K562 (cell line): ENCODE data around the gene RAB26. TPM values are rescaled to one million over a fixed set of nuclear protein-coding genes. Genes with fewer than 3 reads are reported as not detected.

Experiments
- ATAC-seq: fragments of 200-7000 bp; cut with Tn5 transposase; 3 replicates; pipeline ENCODE4 v1.9.1; 2020; ENCODE audit warnings: moderate library complexity
- BruUV-seq: library from RNA; stranded (reverse); fragments of 400-500 nt; replicated peaks from 2 replicates; lab custom pipeline; 2021; lab: Mats Ljungman, UMichigan
- CTCF ChIA-PET: fragments of 300-600 bp; formaldehyde crosslinking; extraction: SDS; loops from one replicate; lab custom pipeline; 2021; ENCODE audit warnings: low intra/inter-chr PET ratio; lab: Yijun Ruan, JAX
- POLR2A ChIA-PET: fragments of 300-600, 350-650 bp; sonication (Branson Sonifier 250); formaldehyde crosslinking; extraction: SDS; loops from one replicate; lab custom pipeline; 2021; ENCODE audit warnings: antibody characterized with exemption, inconsistent platforms; lab: Yijun Ruan, JAX
- DNase-seq, 4 experiments: peaks; one replicate each; pipeline versions ENCODE4 v3.0.0 to v3.0.0-alpha.2; 2011 to 2018; ENCODE audit warnings: low spot score in 3 of 4, mixed read lengths in 3 of 4; ENCODE audit errors: extremely low read depth in 1 of 4
- FAIRE-seq: peaks from 2 replicates; lab custom pipeline; 2011; peaks lifted over from hg19 to GRCh38; lab: Jason Lieb, UNC
- H2AFZ ChIP-seq: 2 replicates; pipeline ENCODE4 v1.6.0; 2011; ENCODE audit warnings: low read depth, low read length, control low read depth, inconsistent platforms
- H3K27ac ChIP-seq: fragments of 200-600 bp; 3 replicates; pipeline ENCODE4 v1.8.0; 2011; ENCODE audit warnings: low read depth, mild to moderate bottlenecking, control low read depth, inconsistent platforms, low read length, moderate library complexity, mixed read lengths; ENCODE audit errors: extremely low read depth
- H3K27me3 ChIP-seq, 2 experiments: fragments of 300-600 bp in 1 of 2; 2 replicates in 1 of 2; 3 replicates in 1 of 2; pipeline versions ENCODE4 v1.6.0 to v1.8.0; 2011; ENCODE audit warnings: inconsistent platforms in 2 of 2, low read length in 2 of 2, mild to moderate bottlenecking in 1 of 2, mixed read lengths in 1 of 2, moderate library complexity in 1 of 2; ENCODE audit not compliant: control insufficient read depth in 2 of 2, insufficient read depth in 2 of 2
- H3K36me3 ChIP-seq: fragments of 300-600 bp; 3 replicates; pipeline ENCODE4 v1.8.0; 2011; ENCODE audit warnings: mild to moderate bottlenecking, low read length, inconsistent platforms; ENCODE audit not compliant: control insufficient read depth, insufficient read depth
- H3K4me1 ChIP-seq, 2 experiments: fragments of 200-600 bp in 1 of 2; replicated peaks in 1 of 2; 2 replicates in 1 of 2; 3 replicates in 1 of 2; pipeline versions ENCODE4 v1.5.1 to v1.8.0; 2011; ENCODE audit warnings: inconsistent platforms in 2 of 2, low read length in 2 of 2, mild to moderate bottlenecking in 1 of 2, mixed read lengths in 1 of 2, moderate library complexity in 1 of 2; ENCODE audit not compliant: control insufficient read depth in 2 of 2, insufficient read depth in 2 of 2
- H3K4me2 ChIP-seq: 2 replicates; pipeline ENCODE4 v1.6.1; 2011; ENCODE audit warnings: low read length, control low read depth, inconsistent platforms, mixed read lengths; ENCODE audit not compliant: insufficient read depth
- H3K4me3 ChIP-seq: fragments of 200-600 bp; sonication (generic), shearing (Covaris generic); 2 replicates; pipeline ENCODE4 v1.5.1; 2016; ENCODE audit warnings: control low read depth, inconsistent platforms
- H3K79me2 ChIP-seq: fragments of 200-600 bp; 3 replicates; pipeline ENCODE4 v1.8.0; 2011; ENCODE audit warnings: low read length, inconsistent platforms; ENCODE audit not compliant: control insufficient read depth, insufficient read depth
- H3K9ac ChIP-seq, 2 experiments: 2 replicates each; pipeline versions ENCODE4 v1.6.0 to v1.6.1; 2011; ENCODE audit warnings: low read depth in 2 of 2, low read length in 2 of 2, control low read depth in 1 of 2, inconsistent platforms in 1 of 2, mild to moderate bottlenecking in 1 of 2, mixed read lengths in 1 of 2; ENCODE audit not compliant: insufficient read depth in 1 of 2
- H3K9me1 ChIP-seq: one replicate; pipeline ENCODE4 v1.6.0; 2011; ENCODE audit warnings: inconsistent platforms, mild to moderate bottlenecking, low read length, moderate library complexity; ENCODE audit not compliant: control insufficient read depth, insufficient read depth
- H3K9me3 ChIP-seq: replicated peaks from 2 replicates; pipeline ENCODE4 v1.5.1; 2011; ENCODE audit warnings: low read depth, low read length, inconsistent platforms; ENCODE audit not compliant: control insufficient read depth, insufficient read depth
- H4K20me1 ChIP-seq: replicated peaks from 2 replicates; pipeline ENCODE4 v1.6.1; 2011; ENCODE audit warnings: low read length, inconsistent platforms, mixed read lengths; ENCODE audit not compliant: control insufficient read depth, insufficient read depth
- ARID2 ChIP-seq: fragments of 450-650 bp; IDR thresholded peaks from 2 replicates; pipeline ENCODE4 v1.6.1; 2017; ENCODE audit warnings: antibody characterized with exemption, mild to moderate bottlenecking
- CAMTA2 ChIP-seq: fragments of 250-450 bp; sonication (Bioruptor Pico); conservative IDR thresholded peaks from 2 replicates; pipeline ENCODE4 v1.5.1; 2022
- CBFA2T2 ChIP-seq: fragments of 450-650 bp; conservative IDR thresholded peaks from 2 replicates; pipeline ENCODE4 v1.6.1; 2017; ENCODE audit warnings: mild to moderate bottlenecking
- CC2D1A ChIP-seq: fragments of 450-650 bp; IDR thresholded peaks from 2 replicates; pipeline ENCODE4 v1.6.1; 2017; ENCODE audit warnings: mild to moderate bottlenecking
- EWSR1 ChIP-seq: fragments of 450-650 bp; IDR thresholded peaks from 2 replicates; pipeline ENCODE4 v1.6.1; 2018; ENCODE audit warnings: borderline replicate concordance, mild to moderate bottlenecking, low read depth, moderate library complexity; ENCODE audit not compliant: partially characterized antibody
- HIVEP1 ChIP-seq: fragments of 250-450 bp; sonication (Bioruptor Pico); IDR thresholded peaks from 2 replicates; pipeline ENCODE4 v1.4.0; 2020; ENCODE audit warnings: mild to moderate bottlenecking
- HNRNPL ChIP-seq: fragments of 200-400 bp; formaldehyde crosslinking; IDR thresholded peaks from 2 replicates; pipeline ENCODE4 v1.6.1; 2017; ENCODE audit warnings: low read depth, mild to moderate bottlenecking, low read length
- NRF1 ChIP-seq, 2 experiments: fragments of 450-650 bp; IDR thresholded peaks in 1 of 2; conservative IDR thresholded peaks in 1 of 2; 2 replicates each; pipeline ENCODE4 v1.6.1; 2014; ENCODE audit warnings: mild to moderate bottlenecking in 2 of 2
- POLR3A ChIP-seq: IDR thresholded peaks from 2 replicates; pipeline ENCODE4 v1.6.1; 2011; ENCODE audit warnings: borderline replicate concordance, mild to moderate bottlenecking, moderate library complexity; ENCODE audit not compliant: insufficient read length, insufficient read depth; ENCODE audit errors: extremely low read depth
- STAT5A ChIP-seq: IDR thresholded peaks from 2 replicates; pipeline ENCODE4 v1.6.1; 2012; ENCODE audit warnings: low read length, inconsistent platforms, borderline replicate concordance
- ZNF445 ChIP-seq: fragments of 250-450 bp; sonication (Bioruptor Pico); IDR thresholded peaks from 2 replicates; pipeline ENCODE4 v1.4.0; 2020; ENCODE audit warnings: low read depth, mild to moderate bottlenecking, moderate library complexity
- ZNF699 ChIP-seq: fragments of 250-450 bp; sonication (Bioruptor Pico); IDR thresholded peaks from 2 replicates; pipeline ENCODE4 v1.8.0; 2021; ENCODE audit warnings: mild to moderate bottlenecking, moderate library complexity; ENCODE audit not compliant: insufficient replicate concordance
- ZNF778 ChIP-seq: fragments of 450-650 bp; formaldehyde crosslinking; IDR thresholded peaks from 2 replicates; pipeline ENCODE4 v1.4.0; 2020; ENCODE audit warnings: mild to moderate bottlenecking, moderate library complexity
- WGBS: fragments of 100-300 bp; shearing (Covaris generic); methylation state at CpG from one replicate; pipeline ENCODE4 v1.1.6; 2016; ENCODE audit warnings: low coverage, mixed read lengths; ENCODE audit not compliant: insufficient coverage; ENCODE audit errors: missing lambda C conversion rate; 5-methylcytosine and 5-hydroxymethylcytosine counted together
- in situ Hi-C: fragments of 300-500 bp; cut with MboI; formaldehyde crosslinking; loops from 4 replicates; pipeline ENCODE4 v1.15.0; 2018; ENCODE audit warnings: inconsistent platforms, mixed read lengths
- intact Hi-C: fragments of 100-400 bp; cut with micrococcal nuclease; formaldehyde crosslinking; loops from 2 replicates; pipeline ENCODE4 v1.14.2; 2022
- polyA plus RNA-seq, 8 experiments: library from polyadenylated mRNA; depleted of rRNA in 4 of 8; stranded (reverse) in 5 of 8; unstranded in 3 of 8; fragments of >200 nt; fragmentation: Nextera tagmentation in 2 of 8; fragmentation: Illumina TruSeq in 1 of 8; extraction: Ambion mirVana in 2 of 8; extraction: Trizol in 1 of 8; gene quantifications; 2 replicates each; pipeline versions ENCODE4 v1.2.1 to v1.2.3, GENCODE V29; 2011 to 2014; ENCODE audit warnings: inconsistent platforms in 1 of 8, missing spikeins in 1 of 8
- total RNA-seq, 7 experiments: library from RNA; depleted of rRNA in 6 of 7; stranded (reverse); fragments of >200 nt in 6 of 7; fragmentation: Illumina TruSeq in 2 of 7; extraction: Trizol in 2 of 7; gene quantifications; 2 replicates each; pipeline versions ENCODE4 v1.2.1 to v1.2.3, GENCODE V29; 2011 to 2021; ENCODE audit warnings: low replicate concordance in 1 of 7
- TF ChIP-seq, protein P1 (sequence below): IDR thresholded peaks from 3 replicates; pipeline ENCODE4 v1.6.1; 2011; ENCODE audit warnings: borderline replicate concordance, mild to moderate bottlenecking, moderate library complexity; ENCODE audit not compliant: insufficient read length; ENCODE audit errors: extremely low read depth

The RAB26 gene
- total and polyA plus RNA-seq, 9 of the 15 experiments (the other 6 are each of a cell fraction or from before 2014, with no cell fraction given), result 0.25 to 6.1 (median 2.1) TPM

DNA sequence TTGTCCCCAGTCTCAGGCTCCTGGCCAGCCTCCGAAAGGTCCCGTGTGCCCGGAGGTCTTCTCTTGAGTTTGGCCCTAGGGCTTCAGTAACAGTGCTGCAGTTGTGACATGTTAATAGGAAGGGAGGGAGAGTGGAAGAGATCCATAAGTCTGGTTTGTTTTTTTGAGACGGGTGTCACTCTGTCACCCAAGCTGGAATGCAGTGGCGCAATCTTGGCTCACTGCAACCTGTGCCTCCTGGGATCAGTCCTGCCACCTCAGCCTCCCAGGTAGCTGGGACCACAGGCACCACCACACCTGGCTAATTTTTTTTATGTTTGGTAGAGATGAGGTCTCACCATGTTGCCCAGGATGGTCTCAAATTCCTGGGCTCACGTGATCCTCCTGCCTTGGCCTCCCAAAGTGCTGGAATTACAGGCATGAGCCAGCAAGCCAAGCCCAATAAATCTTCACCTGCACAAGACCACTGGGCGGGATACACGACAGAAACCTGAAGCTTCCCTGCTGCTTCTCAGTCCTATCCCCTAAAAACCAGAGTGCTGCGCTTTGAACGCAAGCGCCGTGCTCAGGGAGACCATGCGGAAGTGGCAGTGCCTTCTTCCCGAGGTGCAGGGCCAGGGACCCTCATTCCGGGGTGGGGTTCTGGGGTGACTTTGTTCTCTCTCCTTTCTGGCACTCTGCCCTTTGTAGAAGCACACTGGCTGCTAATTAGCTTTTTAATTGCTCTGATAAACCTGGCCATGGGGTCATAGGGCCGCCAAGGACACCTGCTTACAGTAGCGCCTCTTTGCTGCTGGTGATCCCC, 18.0 kb downstream of the RAB26 start:
- Histone ChIP-seq H3K36me3 (peaks cover 66% of the 10 kb centered on the region), H3K27me3 (no peaks in the 10 kb centered on the region), H3K79me2 (peaks cover 34% of the 10 kb centered on the region), H2AFZ (no peak overlapping the region), H3K27ac (no peak overlapping the region), H3K9ac (peak overlapping the region in 1 of 2 experiments; percentile 68; a peak in 1 of 4 replicates), H3K9me1 (no peaks in the 10 kb centered on the region), H3K4me1 (peaks cover 0 to 50% of the 10 kb centered on the region in 2 experiments; a peak in 2 of 5 replicates), H3K4me2 (no peak overlapping the region), H4K20me1 (no peaks in the 10 kb centered on the region), H3K4me3 (no peak overlapping the region), H3K9me3 (peaks cover 3% of the 10 kb centered on the region)
- FAIRE-seq (no peak), ATAC-seq (no peak), DNase-seq (no peak)
- no TSS peak for BruUV-seq
- CTCF ChIA-PET, result no interaction called here
- POLR2A ChIA-PET, result interaction anchor here (0.6 to 4.8 kb wide), 2 partner anchors 11 to 29 kb away, joined by 4 to 46 read pairs; partner anchors contain the start of gene TRAF7
- WGBS, result 94% methylated on average over 16 of the region's 17 CpGs
- in situ Hi-C loops, result no loop called here
- intact Hi-C loops, result no loop called here
- TF ChIP-seq HIVEP1 (CRISPR knock-in tag) (no peak), CAMTA2 (CRISPR knock-in tag) (no peak), CBFA2T2 (no peak), HNRNPL (no peak), CC2D1A (no peak), STAT5A (no peak), POLR3A (no peak), ARID2 (no peak), ZNF778 (CRISPR knock-in tag) (no peak), ZNF699 (CRISPR knock-in tag) (no peak), EWSR1 (no peak), NRF1 (conservative IDR thresholded peaks at IDR 0.05 in 1 of 2, IDR thresholded peaks at IDR 0.05 in 1 of 2) (no peak), ZNF445 (CRISPR knock-in tag) (no peak)
- TF ChIP-seq, protein P1, sequence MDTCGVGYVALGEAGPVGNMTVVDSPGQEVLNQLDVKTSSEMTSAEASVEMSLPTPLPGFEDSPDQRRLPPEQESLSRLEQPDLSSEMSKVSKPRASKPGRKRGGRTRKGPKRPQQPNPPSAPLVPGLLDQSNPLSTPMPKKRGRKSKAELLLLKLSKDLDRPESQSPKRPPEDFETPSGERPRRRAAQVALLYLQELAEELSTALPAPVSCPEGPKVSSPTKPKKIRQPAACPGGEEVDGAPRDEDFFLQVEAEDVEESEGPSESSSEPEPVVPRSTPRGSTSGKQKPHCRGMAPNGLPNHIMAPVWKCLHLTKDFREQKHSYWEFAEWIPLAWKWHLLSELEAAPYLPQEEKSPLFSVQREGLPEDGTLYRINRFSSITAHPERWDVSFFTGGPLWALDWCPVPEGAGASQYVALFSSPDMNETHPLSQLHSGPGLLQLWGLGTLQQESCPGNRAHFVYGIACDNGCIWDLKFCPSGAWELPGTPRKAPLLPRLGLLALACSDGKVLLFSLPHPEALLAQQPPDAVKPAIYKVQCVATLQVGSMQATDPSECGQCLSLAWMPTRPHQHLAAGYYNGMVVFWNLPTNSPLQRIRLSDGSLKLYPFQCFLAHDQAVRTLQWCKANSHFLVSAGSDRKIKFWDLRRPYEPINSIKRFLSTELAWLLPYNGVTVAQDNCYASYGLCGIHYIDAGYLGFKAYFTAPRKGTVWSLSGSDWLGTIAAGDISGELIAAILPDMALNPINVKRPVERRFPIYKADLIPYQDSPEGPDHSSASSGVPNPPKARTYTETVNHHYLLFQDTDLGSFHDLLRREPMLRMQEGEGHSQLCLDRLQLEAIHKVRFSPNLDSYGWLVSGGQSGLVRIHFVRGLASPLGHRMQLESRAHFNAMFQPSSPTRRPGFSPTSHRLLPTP, result no peak
